SH-SY5Y (cell line): ENCODE measurements around the gene RBM4.

Source experiments
- GATA2 ChIP-seq: IDR thresholded peaks from 2 replicates; pipeline ENCODE4 v1.6.1; 2011; ENCODE audit warnings: mild to moderate bottlenecking, low read depth, low read length
- GATA3 ChIP-seq: IDR thresholded peaks from 2 replicates; pipeline ENCODE4 v1.6.1; 2011; ENCODE audit warnings: low read depth, mild to moderate bottlenecking, low read length, moderate library complexity

GRCh38 chr11:66684635-66685034 lies 46.1 kb downstream of the RBM4 start:
- no peak for TF ChIP-seq GATA2
- TF ChIP-seq GATA3 = no peak
